Parathyroid adenoma (tissue), 2 donors: Measurements from ENCODE around the gene DNMT3A.

Source experiments
- H2AFZ ChIP-seq: fragments of 300-600 bp; sonication (generic); one replicate; pipeline ENCODE4 v1.7.0; 2017; ENCODE audit warnings: antibody characterized with exemption, mild to moderate bottlenecking
- H3K27ac ChIP-seq: fragments of 300-600 bp; sonication (generic); one replicate; pipeline ENCODE4 v1.7.0; 2017
- H3K27me3 ChIP-seq: fragments of 300-600 bp; sonication (generic); one replicate; pipeline ENCODE4 v1.7.0; 2017; ENCODE audit warnings: low read length; ENCODE audit not compliant: control insufficient read depth, insufficient read depth
- H3K36me3 ChIP-seq: fragments of 300-600 bp; sonication (generic); one replicate; pipeline ENCODE4 v1.7.0; 2017; ENCODE audit warnings: low read length; ENCODE audit not compliant: control insufficient read depth, insufficient read depth
- H3K4me1 ChIP-seq: fragments of 300-600 bp; sonication (generic); one replicate; pipeline ENCODE4 v1.7.0; 2017; ENCODE audit warnings: control low read depth
- H3K4me2 ChIP-seq: fragments of 300-600 bp; sonication (generic); one replicate; pipeline ENCODE4 v1.7.0; 2017; ENCODE audit warnings: low read length
- H3K4me3 ChIP-seq: fragments of 300-600 bp; sonication (generic); one replicate; pipeline ENCODE4 v1.7.0; 2017; ENCODE audit warnings: low read depth, low read length
- H3K79me2 ChIP-seq: fragments of 300-600 bp; sonication (generic); one replicate; pipeline ENCODE4 v1.7.0; 2017; ENCODE audit warnings: control low read depth
- H3K9ac ChIP-seq: fragments of 300-600 bp; sonication (generic); one replicate; pipeline ENCODE4 v1.7.0; 2017; ENCODE audit warnings: mild to moderate bottlenecking
- H3K9me3 ChIP-seq: fragments of 300-600 bp; sonication (generic); one replicate; pipeline ENCODE4 v1.7.0; 2017; ENCODE audit warnings: low read length; ENCODE audit not compliant: control insufficient read depth
- TF ChIP-seq, protein P1 (sequence below): fragments of 300-600 bp; sonication (generic); IDR thresholded peaks from one replicate; pipeline ENCODE4 v1.7.0; 2017; ENCODE audit warnings: antibody characterized with exemption, mild to moderate bottlenecking
- donor health status: primary hyperparathyroidism.

The DNMT3A gene

GRCh38 chr2:25285265-25286024, 56.3 kb downstream of the DNMT3A start:
- no peak overlapping the region for H3K4me3 ChIP-seq
- H3K4me2 ChIP-seq, result no peak overlapping the region
- no peak overlapping the region for H3K9ac ChIP-seq
- no peaks in the 10 kb centered on the region for H3K36me3 ChIP-seq
- H3K9me3 ChIP-seq, result no peaks in the 10 kb centered on the region
- H3K79me2 ChIP-seq, result no peaks in the 10 kb centered on the region
- TF ChIP-seq, protein P1, sequence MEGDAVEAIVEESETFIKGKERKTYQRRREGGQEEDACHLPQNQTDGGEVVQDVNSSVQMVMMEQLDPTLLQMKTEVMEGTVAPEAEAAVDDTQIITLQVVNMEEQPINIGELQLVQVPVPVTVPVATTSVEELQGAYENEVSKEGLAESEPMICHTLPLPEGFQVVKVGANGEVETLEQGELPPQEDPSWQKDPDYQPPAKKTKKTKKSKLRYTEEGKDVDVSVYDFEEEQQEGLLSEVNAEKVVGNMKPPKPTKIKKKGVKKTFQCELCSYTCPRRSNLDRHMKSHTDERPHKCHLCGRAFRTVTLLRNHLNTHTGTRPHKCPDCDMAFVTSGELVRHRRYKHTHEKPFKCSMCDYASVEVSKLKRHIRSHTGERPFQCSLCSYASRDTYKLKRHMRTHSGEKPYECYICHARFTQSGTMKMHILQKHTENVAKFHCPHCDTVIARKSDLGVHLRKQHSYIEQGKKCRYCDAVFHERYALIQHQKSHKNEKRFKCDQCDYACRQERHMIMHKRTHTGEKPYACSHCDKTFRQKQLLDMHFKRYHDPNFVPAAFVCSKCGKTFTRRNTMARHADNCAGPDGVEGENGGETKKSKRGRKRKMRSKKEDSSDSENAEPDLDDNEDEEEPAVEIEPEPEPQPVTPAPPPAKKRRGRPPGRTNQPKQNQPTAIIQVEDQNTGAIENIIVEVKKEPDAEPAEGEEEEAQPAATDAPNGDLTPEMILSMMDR, result no peak
- no peaks in the 10 kb centered on the region for H3K4me1 ChIP-seq
- no peak overlapping the region for H3K27ac ChIP-seq
- H2AFZ ChIP-seq, result no peak overlapping the region
- H3K27me3 ChIP-seq, result no peaks in the 10 kb centered on the region

DNA sequence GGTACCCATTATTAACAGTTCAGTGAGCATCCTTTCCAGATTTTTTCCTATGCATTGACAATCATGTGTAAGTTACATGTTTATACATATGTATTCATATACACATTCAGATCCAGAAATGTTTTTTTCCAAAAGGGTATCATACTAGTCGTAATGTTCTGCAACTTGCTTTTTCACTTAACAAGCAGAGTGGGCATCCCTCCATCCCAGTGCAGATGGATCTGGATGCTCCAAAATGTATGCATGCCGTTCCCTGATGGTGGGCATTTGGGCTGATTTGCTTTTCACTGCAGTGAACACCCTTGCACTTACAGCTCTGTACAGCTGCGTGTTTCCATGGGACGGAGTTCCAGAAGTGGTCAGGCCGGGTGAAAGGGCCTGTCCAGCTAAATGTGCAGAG, 57.0 kb downstream of the DNMT3A start:
- Histone ChIP-seq H3K36me3 (no peaks in the 10 kb centered on the region), H3K4me1 (no peaks in the 10 kb centered on the region), H3K4me2 (no peak overlapping the region), H3K79me2 (no peaks in the 10 kb centered on the region), H2AFZ (no peak overlapping the region), H3K4me3 (no peak overlapping the region), H3K27ac (no peak overlapping the region), H3K27me3 (no peaks in the 10 kb centered on the region), H3K9me3 (no peaks in the 10 kb centered on the region), H3K9ac (no peak overlapping the region)
- TF ChIP-seq, protein P1, result no peak

- Histone ChIP-seq H3K27ac (no peak overlapping the region), H3K79me2 (no peaks in the 10 kb centered on the region), H3K9ac (no peak overlapping the region), H3K27me3 (no peaks in the 10 kb centered on the region), H3K4me1 (no peaks in the 10 kb centered on the region), H3K4me2 (no peak overlapping the region), H3K9me3 (no peaks in the 10 kb centered on the region), H3K36me3 (no peaks in the 10 kb centered on the region), H2AFZ (no peak overlapping the region), H3K4me3 (no peak overlapping the region)
- TF ChIP-seq, protein P1, result no peak
Observed at GRCh38 chr2:25283921-25284320, 57.8 kb downstream of the DNMT3A start.

- H3K9me3 ChIP-seq, result no peaks in the 10 kb centered on the region
- TF ChIP-seq, protein P1, result no peak
- no peak overlapping the region for H3K9ac ChIP-seq
- no peaks in the 10 kb centered on the region for H3K4me1 ChIP-seq
- H3K79me2 ChIP-seq, result no peaks in the 10 kb centered on the region
- H3K4me3 ChIP-seq, result no peak overlapping the region
- H3K4me2 ChIP-seq, result no peak overlapping the region
- H3K36me3 ChIP-seq, result no peaks in the 10 kb centered on the region
- no peaks in the 10 kb centered on the region for H3K27me3 ChIP-seq
- H3K27ac ChIP-seq, result no peak overlapping the region
- no peak overlapping the region for H2AFZ ChIP-seq
Observed at GRCh38 chr2:25281941-25282340, 59.8 kb downstream of the DNMT3A start.

- Histone ChIP-seq H3K27me3 (no peaks in the 10 kb centered on the region), H3K4me2 (no peak overlapping the region), H3K9me3 (no peaks in the 10 kb centered on the region), H3K4me3 (no peak overlapping the region), H2AFZ (no peak overlapping the region), H3K27ac (no peak overlapping the region), H3K9ac (no peak overlapping the region), H3K79me2 (no peaks in the 10 kb centered on the region), H3K36me3 (no peaks in the 10 kb centered on the region), H3K4me1 (no peaks in the 10 kb centered on the region)
- TF ChIP-seq, protein P1, result no peak
Observed at GRCh38 chr2:25281522-25281921, 60.2 kb downstream of the DNMT3A start.
